GM12801 (cell line): ENCODE data around the gene DNMT3B.
A peak's percentile ranks its signal among the peaks of the same experiment; 100 is the strongest.

ENCODE experiments used
- TF ChIP-seq, protein P1 (sequence below): IDR thresholded peaks from one replicate; pipeline ENCODE4 v1.5.1; 2011; ENCODE audit warnings: control low read depth; ENCODE audit not compliant: insufficient read length; ENCODE audit errors: extremely low read depth

Gene DNMT3B

DNA sequence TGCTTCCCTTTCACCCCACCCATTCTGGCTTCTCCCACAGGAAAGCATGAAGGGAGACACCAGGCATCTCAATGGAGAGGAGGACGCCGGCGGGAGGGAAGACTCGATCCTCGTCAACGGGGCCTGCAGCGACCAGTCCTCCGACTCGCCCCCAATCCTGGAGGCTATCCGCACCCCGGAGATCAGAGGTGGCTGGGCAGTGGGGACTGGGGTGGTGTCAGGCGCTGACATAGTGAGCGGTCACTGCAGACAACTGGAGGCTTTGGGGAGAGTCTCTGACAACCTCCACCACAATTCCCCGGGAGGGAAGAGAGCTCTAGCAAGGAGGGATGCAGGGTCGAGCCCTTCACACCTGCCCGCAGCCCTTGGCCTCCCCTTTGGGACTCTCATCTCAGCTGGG, 18.1 kb downstream of the DNMT3B start:
- TF ChIP-seq, protein P1, sequence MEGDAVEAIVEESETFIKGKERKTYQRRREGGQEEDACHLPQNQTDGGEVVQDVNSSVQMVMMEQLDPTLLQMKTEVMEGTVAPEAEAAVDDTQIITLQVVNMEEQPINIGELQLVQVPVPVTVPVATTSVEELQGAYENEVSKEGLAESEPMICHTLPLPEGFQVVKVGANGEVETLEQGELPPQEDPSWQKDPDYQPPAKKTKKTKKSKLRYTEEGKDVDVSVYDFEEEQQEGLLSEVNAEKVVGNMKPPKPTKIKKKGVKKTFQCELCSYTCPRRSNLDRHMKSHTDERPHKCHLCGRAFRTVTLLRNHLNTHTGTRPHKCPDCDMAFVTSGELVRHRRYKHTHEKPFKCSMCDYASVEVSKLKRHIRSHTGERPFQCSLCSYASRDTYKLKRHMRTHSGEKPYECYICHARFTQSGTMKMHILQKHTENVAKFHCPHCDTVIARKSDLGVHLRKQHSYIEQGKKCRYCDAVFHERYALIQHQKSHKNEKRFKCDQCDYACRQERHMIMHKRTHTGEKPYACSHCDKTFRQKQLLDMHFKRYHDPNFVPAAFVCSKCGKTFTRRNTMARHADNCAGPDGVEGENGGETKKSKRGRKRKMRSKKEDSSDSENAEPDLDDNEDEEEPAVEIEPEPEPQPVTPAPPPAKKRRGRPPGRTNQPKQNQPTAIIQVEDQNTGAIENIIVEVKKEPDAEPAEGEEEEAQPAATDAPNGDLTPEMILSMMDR: no peak

- TF ChIP-seq, protein P1: no peak
Observed at GRCh38 chr20:32780749-32781655, 18.8 kb downstream of the DNMT3B start.

DNA sequence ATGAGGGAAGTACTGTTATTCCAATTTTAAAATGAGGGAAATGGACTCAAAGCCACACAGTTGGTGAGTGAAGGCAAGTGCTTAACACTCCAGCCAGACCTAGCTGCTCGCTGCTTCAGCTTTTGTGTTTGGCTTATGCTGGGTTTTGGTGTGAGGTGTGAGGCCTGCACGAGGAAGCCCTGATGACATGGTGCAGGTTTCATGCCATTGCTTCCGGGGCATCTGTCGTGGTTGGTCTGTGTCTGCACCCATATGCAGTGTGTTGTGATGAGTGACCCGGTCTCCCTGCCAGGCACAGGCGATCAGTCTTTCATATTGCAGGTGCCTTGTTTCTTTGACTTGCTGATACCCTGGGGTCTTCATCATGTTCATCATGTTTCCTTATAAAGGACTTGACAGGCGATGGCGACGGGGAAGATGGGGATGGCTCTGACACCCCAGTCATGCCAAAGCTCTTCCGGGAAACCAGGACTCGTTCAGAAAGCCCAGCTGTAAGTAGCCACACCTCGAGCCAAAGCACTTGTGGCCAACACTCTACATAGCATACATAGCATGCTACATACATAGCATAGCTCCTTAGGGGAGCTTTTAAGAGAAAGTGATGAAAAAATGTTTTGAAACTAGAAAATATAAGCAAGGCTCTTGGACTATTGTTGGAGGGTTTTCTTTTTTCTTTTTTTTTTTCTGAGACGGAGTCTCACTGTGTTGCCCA, 22.3 kb downstream of the DNMT3B start:
- TF ChIP-seq, protein P1: no peak

DNA sequence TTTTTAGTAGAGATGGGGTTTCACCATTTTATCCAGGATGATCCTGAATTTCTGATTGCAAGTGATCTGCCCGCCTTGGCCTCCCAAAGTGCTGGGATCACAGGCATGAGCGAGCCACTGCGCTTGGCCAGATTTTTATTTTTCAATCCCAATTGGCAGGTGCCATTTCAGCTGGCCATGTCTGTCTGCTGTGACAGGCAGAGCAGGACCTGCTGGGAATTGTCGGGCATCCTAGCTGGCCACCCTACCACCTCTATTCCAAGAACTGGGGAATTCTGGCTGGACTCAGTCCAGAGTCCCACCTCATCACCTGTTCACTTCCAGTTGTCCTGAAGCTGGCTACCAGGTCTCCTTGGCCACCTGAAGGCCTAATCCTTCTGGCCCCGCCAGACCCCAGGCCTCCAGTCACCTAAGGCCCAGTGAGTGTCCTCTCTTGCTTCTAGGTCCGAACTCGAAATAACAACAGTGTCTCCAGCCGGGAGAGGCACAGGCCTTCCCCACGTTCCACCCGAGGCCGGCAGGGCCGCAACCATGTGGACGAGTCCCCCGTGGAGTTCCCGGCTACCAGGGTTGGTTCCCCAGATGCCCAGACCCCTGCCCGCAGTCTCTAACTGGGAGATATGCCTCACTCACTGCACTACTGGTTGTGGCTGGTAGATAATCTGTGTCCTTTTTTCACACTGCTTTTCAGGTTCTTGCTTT, 24.0 kb downstream of the DNMT3B start:
- TF ChIP-seq, protein P1: no peak

DNA sequence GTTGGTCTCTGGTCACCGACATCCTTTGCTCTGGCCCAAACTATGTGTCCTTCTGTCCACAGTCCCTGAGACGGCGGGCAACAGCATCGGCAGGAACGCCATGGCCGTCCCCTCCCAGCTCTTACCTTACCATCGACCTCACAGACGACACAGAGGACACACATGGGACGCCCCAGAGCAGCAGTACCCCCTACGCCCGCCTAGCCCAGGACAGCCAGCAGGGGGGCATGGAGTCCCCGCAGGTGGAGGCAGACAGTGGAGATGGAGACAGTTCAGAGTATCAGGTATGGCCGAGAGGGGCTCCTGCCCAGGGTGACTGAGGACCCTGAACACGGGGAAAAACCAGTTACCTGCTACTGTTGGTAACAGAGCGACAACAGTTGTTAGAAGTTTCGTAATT, 25.0 kb downstream of the DNMT3B start:
- TF ChIP-seq, protein P1: no peak

DNA sequence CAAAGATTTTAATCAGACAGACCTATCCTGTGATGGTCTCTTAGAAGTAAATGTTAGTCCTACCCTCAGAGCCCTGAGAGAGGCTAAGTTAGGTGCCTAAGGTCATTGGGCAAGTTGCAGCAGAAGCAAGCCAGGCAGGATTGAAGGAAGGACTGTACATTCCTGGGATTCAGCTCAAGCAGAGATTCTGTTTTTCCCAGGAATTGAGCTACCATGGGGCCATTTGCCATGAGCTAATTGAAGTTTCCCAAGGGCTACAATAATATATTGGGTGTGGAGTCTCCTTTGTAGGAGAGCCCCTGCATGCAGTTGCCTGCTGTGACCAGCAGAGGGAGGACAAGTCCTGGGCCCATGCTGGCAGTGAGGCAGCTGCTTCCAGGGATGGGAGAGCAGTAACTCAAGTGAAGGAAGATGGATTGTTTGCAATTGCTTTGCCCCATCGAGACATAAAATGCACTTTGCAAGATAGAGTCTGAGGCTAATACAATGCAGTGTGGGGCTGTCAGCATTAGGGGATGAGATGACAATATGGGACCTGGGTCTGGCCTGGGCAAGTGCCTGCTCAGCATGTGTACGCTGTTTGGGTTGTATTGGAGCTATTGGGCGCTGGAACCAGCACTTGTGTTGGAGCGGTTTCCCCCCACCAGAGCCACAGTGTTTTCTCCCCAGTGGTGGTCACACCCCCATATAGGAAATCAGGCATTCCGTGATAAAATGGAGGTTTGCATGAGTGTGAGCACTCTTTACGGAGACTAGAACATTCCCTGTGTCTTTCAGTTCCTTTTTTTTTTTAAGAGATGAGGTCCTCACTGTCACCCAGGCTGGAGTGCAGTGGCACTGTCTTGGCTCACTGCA, 27.9 kb downstream of the DNMT3B start:
- TF ChIP-seq, protein P1: peak; percentile 98
